Effector memory CD8-positive, alpha-beta T cell (primary cell): Measurements from ENCODE around the gene IL12RB2.

ENCODE experiments used
- ATAC-seq: fragments of 150-1000 bp; cut with Tn5 transposase; replicated peaks from 2 replicates; pipeline ENCODE4 v1.10.0; 2021; ENCODE audit warnings: mild to moderate bottlenecking, moderate library complexity
- DNase-seq, 3 experiments: peaks; one replicate each; pipeline ENCODE4 v3.0.0; 2021
- H3K27ac Mint-ChIP-seq, 2 donors: one replicate each; pipeline ENCODE4 v1.8.0; 2022; ENCODE audit warnings: mild to moderate bottlenecking in 2 of 2, mixed read lengths in 2 of 2, moderate library complexity in 2 of 2
- H3K27me3 Mint-ChIP-seq, 2 donors: one replicate each; pipeline ENCODE4 v1.8.0; 2022; ENCODE audit warnings: mixed read lengths in 2 of 2
- H3K36me3 Mint-ChIP-seq: one replicate; pipeline ENCODE4 v1.8.0; 2022; ENCODE audit warnings: mild to moderate bottlenecking, moderate library complexity, mixed read lengths; ENCODE audit not compliant: insufficient read depth
- H3K4me1 Mint-ChIP-seq, 2 donors: one replicate each; pipeline ENCODE4 v1.8.0; 2022; ENCODE audit warnings: low read depth in 2 of 2, mixed read lengths in 2 of 2
- H3K4me3 Mint-ChIP-seq, 2 donors: one replicate each; pipeline ENCODE4 v1.8.0; 2022; ENCODE audit warnings: mild to moderate bottlenecking in 2 of 2, mixed read lengths in 2 of 2, moderate library complexity in 2 of 2
- H3K9me3 Mint-ChIP-seq, 2 donors: one replicate each; pipeline ENCODE4 v1.8.0; 2022; ENCODE audit warnings: mixed read lengths in 2 of 2

IL12RB2 gene

GRCh38 chr1:67317803-67318202 is 10.1 kb downstream of the IL12RB2 start:
- ATAC-seq (no peak), DNase-seq (no peak)
- H3K4me1 Mint-ChIP-seq, result peaks cover 0 to 1% of the 10 kb centered on the region in 2 donors
- peaks cover 0 to 6% of the 10 kb centered on the region in 2 donors for H3K27me3 Mint-ChIP-seq
- H3K27ac Mint-ChIP-seq, result no peak overlapping the region
- no peaks in the 10 kb centered on the region for H3K36me3 Mint-ChIP-seq
- no peaks in the 10 kb centered on the region for H3K9me3 Mint-ChIP-seq
- no peak overlapping the region for H3K4me3 Mint-ChIP-seq

GRCh38 chr1:67322442-67322841 is 14.8 kb downstream of the IL12RB2 start:
- DNase-seq (no peak), ATAC-seq (no peak)
- peaks cover 0 to 1% of the 10 kb centered on the region in 2 donors for H3K4me1 Mint-ChIP-seq
- H3K4me3 Mint-ChIP-seq, result no peak overlapping the region
- no peaks in the 10 kb centered on the region for H3K36me3 Mint-ChIP-seq
- no peaks in the 10 kb centered on the region for H3K9me3 Mint-ChIP-seq
- H3K27me3 Mint-ChIP-seq, result peaks cover 0 to 6% of the 10 kb centered on the region in 2 donors
- H3K27ac Mint-ChIP-seq, result peak overlapping the region in 1 of 2 donors; percentile 17

GRCh38 chr1:67323087-67323486 is 15.4 kb downstream of the IL12RB2 start:
- Mint-ChIP-seq H3K4me1 (peaks cover 0 to 1% of the 10 kb centered on the region in 2 donors), H3K4me3 (no peak overlapping the region), H3K36me3 (no peaks in the 10 kb centered on the region), H3K27me3 (peaks cover 0 to 6% of the 10 kb centered on the region in 2 donors), H3K27ac (no peak overlapping the region), H3K9me3 (no peaks in the 10 kb centered on the region)
- ATAC-seq, result peak; percentile 67
- no peak for DNase-seq

GRCh38 chr1:67324068-67324467 is 16.4 kb downstream of the IL12RB2 start:
- Mint-ChIP-seq H3K9me3 (no peaks in the 10 kb centered on the region), H3K36me3 (no peaks in the 10 kb centered on the region), H3K27ac (no peak overlapping the region), H3K27me3 (peaks cover 0 to 6% of the 10 kb centered on the region in 2 donors), H3K4me1 (peaks cover 1 to 3% of the 10 kb centered on the region in 2 donors), H3K4me3 (no peak overlapping the region)
- DNase-seq, result no peak
- no peak for ATAC-seq

- no peaks in the 10 kb centered on the region for H3K27me3 Mint-ChIP-seq
- ATAC-seq (no peak), DNase-seq (no peak)
- no peak overlapping the region for H3K27ac Mint-ChIP-seq
- peaks cover under 1% of the 10 kb centered on the region for H3K36me3 Mint-ChIP-seq
- peaks cover 0 to 10% of the 10 kb centered on the region in 2 donors for H3K4me1 Mint-ChIP-seq
- no peaks in the 10 kb centered on the region for H3K9me3 Mint-ChIP-seq
- H3K4me3 Mint-ChIP-seq, result no peak overlapping the region
These were observed 20.3 kb downstream of the IL12RB2 start for GRCh38 chr1:67327864-67328466.

GRCh38 chr1:67332653-67333529 is 25.2 kb downstream of the IL12RB2 start:
- H3K27me3 Mint-ChIP-seq, result no peaks in the 10 kb centered on the region
- H3K9me3 Mint-ChIP-seq, result no peaks in the 10 kb centered on the region
- H3K4me3 Mint-ChIP-seq, result peak overlapping the region; percentile 1 to 51
- H3K4me1 Mint-ChIP-seq, result peaks cover 28 to 36% of the 10 kb centered on the region in 2 donors
- DNase-seq (peak; percentile 26 to 33 (median 31)), ATAC-seq (peak; percentile 82)
- peak overlapping the region; percentile 25 to 55 for H3K27ac Mint-ChIP-seq
- peaks cover 11% of the 10 kb centered on the region for H3K36me3 Mint-ChIP-seq

GRCh38 chr1:67333603-67334002 is 25.9 kb downstream of the IL12RB2 start:
- peaks cover 28 to 37% of the 10 kb centered on the region in 2 donors for H3K4me1 Mint-ChIP-seq
- H3K9me3 Mint-ChIP-seq, result no peaks in the 10 kb centered on the region
- H3K36me3 Mint-ChIP-seq, result peaks cover 11% of the 10 kb centered on the region
- peak overlapping the region; percentile 1 to 51 for H3K4me3 Mint-ChIP-seq
- H3K27ac Mint-ChIP-seq, result peak overlapping the region; percentile 25 to 55
- no peak for ATAC-seq
- no peaks in the 10 kb centered on the region for H3K27me3 Mint-ChIP-seq
- DNase-seq, result no peak

GRCh38 chr1:67335411-67335810 is 27.7 kb downstream of the IL12RB2 start:
- peaks cover 11% of the 10 kb centered on the region for H3K36me3 Mint-ChIP-seq
- DNase-seq (no peak), ATAC-seq (no peak)
- peak overlapping the region in 1 of 2 donors; percentile 39 for H3K27ac Mint-ChIP-seq
- peaks cover 38 to 47% of the 10 kb centered on the region in 2 donors for H3K4me1 Mint-ChIP-seq
- H3K27me3 Mint-ChIP-seq, result no peaks in the 10 kb centered on the region
- H3K4me3 Mint-ChIP-seq, result no peak overlapping the region
- no peaks in the 10 kb centered on the region for H3K9me3 Mint-ChIP-seq

GRCh38 chr1:67336157-67336556 is 28.5 kb downstream of the IL12RB2 start:
- Mint-ChIP-seq H3K27ac (peak overlapping the region in 1 of 2 donors; percentile 39), H3K9me3 (no peaks in the 10 kb centered on the region), H3K27me3 (no peaks in the 10 kb centered on the region), H3K4me3 (peak overlapping the region; percentile 39 to 69), H3K4me1 (peaks cover 44 to 54% of the 10 kb centered on the region in 2 donors), H3K36me3 (peaks cover 11% of the 10 kb centered on the region)
- ATAC-seq (peak; percentile 48), DNase-seq (no peak)

GRCh38 chr1:67336783-67337182 is 29.1 kb downstream of the IL12RB2 start:
- peak in 2 of 3 experiments; percentile 27 to 30 for DNase-seq
- Mint-ChIP-seq H3K27me3 (no peaks in the 10 kb centered on the region), H3K36me3 (peaks cover 11% of the 10 kb centered on the region), H3K9me3 (no peaks in the 10 kb centered on the region), H3K4me1 (peaks cover 47 to 60% of the 10 kb centered on the region in 2 donors), H3K4me3 (peak overlapping the region; percentile 48 to 69), H3K27ac (peak overlapping the region in 1 of 2 donors; percentile 39)
- ATAC-seq, result peak; percentile 59

- Mint-ChIP-seq H3K4me3 (no peak overlapping the region), H3K4me1 (peaks cover 51 to 60% of the 10 kb centered on the region in 2 donors), H3K36me3 (peaks cover 9% of the 10 kb centered on the region), H3K9me3 (no peaks in the 10 kb centered on the region), H3K27me3 (no peaks in the 10 kb centered on the region), H3K27ac (no peak overlapping the region)
- ATAC-seq (no peak), DNase-seq (no peak)
These were observed 31.0 kb downstream of the IL12RB2 start for GRCh38 chr1:67338642-67339041.

GRCh38 chr1:67339623-67340343 is 32.1 kb downstream of the IL12RB2 start:
- DNase-seq (no peak), ATAC-seq (no peak)
- peaks cover 11% of the 10 kb centered on the region for H3K36me3 Mint-ChIP-seq
- H3K27me3 Mint-ChIP-seq, result no peaks in the 10 kb centered on the region
- H3K4me1 Mint-ChIP-seq, result peaks cover 47 to 60% of the 10 kb centered on the region in 2 donors
- H3K4me3 Mint-ChIP-seq, result peak overlapping the region in 1 of 2 donors; percentile 21
- peak overlapping the region; percentile 44 to 73 for H3K27ac Mint-ChIP-seq
- no peaks in the 10 kb centered on the region for H3K9me3 Mint-ChIP-seq
